Natural killer cell treated with Interleukin-12 subunit alpha and Interleukin-12 subunit beta and Interleukin-15 and Interleukin-18, amount 100 ng/mL, for 72 hours (primary cell): Measurements from ENCODE around the gene LYRM2. TPM values are rescaled to one million over a fixed set of nuclear protein-coding genes. Genes with fewer than 3 reads are reported as not detected.

Experiments
- ATAC-seq, 2 donors: fragments of 150-1000 bp; cut with Tn5 transposase in 1 of 2; sonication (Bioruptor Pico), chemical (Tn5 transposase) in 1 of 2; 2 replicates each; pipeline ENCODE4 v1.10.0; 2021
- DNase-seq: peaks from one replicate; pipeline ENCODE4 v3.0.0; 2022; ENCODE audit warnings: low spot score
- H3K27ac Mint-ChIP-seq, 2 donors: 1 replicate in 1 of 2; 2 replicates in 1 of 2; pipeline ENCODE4 v1.8.0; 2022; ENCODE audit warnings: mixed read lengths in 2 of 2, mild to moderate bottlenecking in 1 of 2, moderate library complexity in 1 of 2
- H3K27me3 Mint-ChIP-seq, 2 donors: 1 replicate in 1 of 2; 2 replicates in 1 of 2; pipeline ENCODE4 v1.8.0; 2022; ENCODE audit warnings: mixed read lengths in 2 of 2
- H3K36me3 Mint-ChIP-seq: one replicate; pipeline ENCODE4 v1.8.0; 2022; ENCODE audit warnings: mixed read lengths
- H3K4me1 Mint-ChIP-seq, 2 donors: 1 replicate in 1 of 2; 2 replicates in 1 of 2; pipeline ENCODE4 v1.8.0; 2022; ENCODE audit warnings: low read depth in 2 of 2, mixed read lengths in 2 of 2, mild to moderate bottlenecking in 1 of 2
- H3K4me3 Mint-ChIP-seq: one replicate; pipeline ENCODE4 v1.8.0; 2022; ENCODE audit warnings: mixed read lengths
- H3K9me3 Mint-ChIP-seq: 2 replicates; pipeline ENCODE4 v1.8.0; 2022; ENCODE audit warnings: mixed read lengths
- total RNA-seq, 2 donors: library from RNA; stranded (reverse); gene quantifications; one replicate each; pipeline ENCODE4 v1.2.3, GENCODE V29; 2022

LYRM2 gene
- 10 to 100 TPM; 25.4 to 29.5 TPM for total RNA-seq

GRCh38 chr6:89638320-89639195, at the start of gene LYRM2:
TSS of gene LYRM2 (minus strand) at chr6:89638747. CDS start at chr6:89638716, 31 bp downstream.
- H3K36me3 Mint-ChIP-seq: peaks cover 8% of the 10 kb centered on the region
- peak within 1 kb of the TSS; percentile 83 for H3K4me3 Mint-ChIP-seq
- peaks cover 12 to 21% of the 10 kb centered on the region in 2 donors for H3K4me1 Mint-ChIP-seq
- no peaks in the 10 kb centered on the region for H3K9me3 Mint-ChIP-seq
- DNase-seq (peak; percentile 95), ATAC-seq (peak; percentile 98)
- H3K27ac Mint-ChIP-seq: peak within 1 kb of the TSS; percentile 93 to 98
- no peaks in the 10 kb centered on the region for H3K27me3 Mint-ChIP-seq

DNA sequence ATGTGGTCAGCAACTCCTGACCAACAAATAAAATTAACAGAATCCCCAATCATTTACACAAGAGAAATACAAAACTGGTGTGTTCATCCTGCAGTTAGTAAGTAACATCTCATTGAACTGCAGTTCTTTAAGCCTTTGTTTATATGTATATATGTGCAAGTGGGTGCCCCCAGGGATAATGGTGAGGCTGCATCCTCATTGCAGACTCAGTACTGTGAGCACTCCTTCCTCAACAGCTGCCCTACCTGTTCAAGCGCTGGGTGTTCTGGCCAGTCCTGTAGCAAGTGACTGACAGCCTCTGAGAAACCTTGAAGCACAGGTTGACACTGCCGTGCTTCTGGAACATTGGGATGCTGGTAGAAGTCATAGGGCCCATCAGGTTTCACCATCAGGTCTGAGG, 49.8 kb upstream of the LYRM2 start:
- H3K9me3 Mint-ChIP-seq: no peaks in the 10 kb centered on the region
- peaks cover 15% of the 10 kb centered on the region for H3K36me3 Mint-ChIP-seq
- H3K27me3 Mint-ChIP-seq: no peaks in the 10 kb centered on the region
- H3K4me1 Mint-ChIP-seq: peaks cover 0 to 3% of the 10 kb centered on the region in 2 donors
- H3K4me3 Mint-ChIP-seq: no peak overlapping the region
- DNase-seq (no peak), ATAC-seq (no peak)
- H3K27ac Mint-ChIP-seq: no peak overlapping the region

DNA sequence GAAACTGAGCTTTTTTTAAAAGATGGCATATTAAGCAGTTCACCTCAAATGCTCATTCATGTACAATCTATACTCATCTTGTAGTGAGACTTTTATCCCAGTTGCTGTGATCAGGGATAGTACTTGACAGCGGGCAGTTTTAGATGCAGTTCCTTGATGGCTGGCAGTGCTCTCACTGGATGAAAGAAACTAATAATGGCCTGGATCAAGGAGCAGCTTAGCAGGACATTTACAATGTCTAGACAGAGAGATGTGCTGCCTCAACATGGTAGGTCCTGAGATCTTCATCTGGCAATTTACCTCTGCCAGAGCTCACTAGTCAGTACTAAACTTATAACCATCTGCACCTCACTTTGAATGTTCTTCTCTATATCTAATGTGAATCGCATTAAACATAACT, 46.8 kb upstream of the LYRM2 start:
- Mint-ChIP-seq H3K4me1 (no peaks in the 10 kb centered on the region), H3K4me3 (no peak overlapping the region), H3K27me3 (no peaks in the 10 kb centered on the region), H3K9me3 (no peaks in the 10 kb centered on the region), H3K27ac (no peak overlapping the region), H3K36me3 (peaks cover 15% of the 10 kb centered on the region)
- ATAC-seq (no peak), DNase-seq (no peak)

DNA sequence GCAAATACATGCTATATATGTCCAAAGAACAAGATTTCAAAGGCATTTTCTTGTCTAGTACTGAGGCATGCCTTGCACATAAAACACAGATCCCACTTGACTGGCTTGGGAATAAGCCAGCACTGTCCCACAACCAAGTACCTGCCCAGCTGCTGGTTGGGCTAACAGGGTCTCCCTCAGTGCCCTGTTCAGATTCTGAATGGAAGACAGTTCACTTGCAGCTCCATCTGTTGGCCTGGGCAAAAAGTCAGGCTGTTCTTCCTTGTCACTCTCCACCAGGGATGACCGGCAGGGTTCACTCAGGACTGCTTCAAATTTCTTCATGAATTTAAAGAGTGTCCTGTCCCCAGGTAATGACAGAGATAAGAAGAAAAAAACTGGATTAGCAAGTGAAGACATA, 44.4 kb upstream of the LYRM2 start:
- Mint-ChIP-seq H3K27me3 (no peaks in the 10 kb centered on the region), H3K9me3 (no peaks in the 10 kb centered on the region), H3K27ac (no peak overlapping the region), H3K4me1 (no peaks in the 10 kb centered on the region), H3K4me3 (no peak overlapping the region), H3K36me3 (peaks cover 11% of the 10 kb centered on the region)
- DNase-seq: no peak
- no peak for ATAC-seq

DNA sequence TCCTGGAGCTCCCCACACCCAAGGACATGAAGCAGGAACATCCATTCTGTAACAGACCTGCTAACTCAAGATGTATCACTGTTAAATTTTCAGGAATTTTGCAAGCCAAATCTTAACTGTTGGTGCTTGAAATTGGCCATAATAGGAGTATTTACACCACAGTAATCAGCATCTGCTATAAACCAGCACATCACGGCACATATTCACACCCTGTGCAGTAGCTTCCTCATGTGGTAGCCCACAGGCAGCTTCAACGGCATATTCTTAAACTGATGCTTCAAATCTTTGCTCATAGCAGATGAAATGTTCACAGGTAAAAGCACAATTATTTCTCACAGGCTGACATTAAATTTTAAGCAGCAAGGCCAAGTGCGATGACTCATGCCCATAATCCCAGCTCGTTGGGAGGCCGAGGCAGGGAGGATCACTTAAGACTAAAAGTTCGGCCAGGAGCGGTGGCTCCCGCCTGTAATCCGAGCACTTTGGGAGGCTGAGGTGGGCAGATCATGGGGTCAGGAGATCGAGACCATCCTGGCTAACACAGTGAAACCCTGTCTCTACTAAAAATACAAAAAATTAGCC, 43.5 kb upstream of the LYRM2 start:
- no peaks in the 10 kb centered on the region for H3K27me3 Mint-ChIP-seq
- no peak overlapping the region for H3K4me3 Mint-ChIP-seq
- no peak overlapping the region for H3K27ac Mint-ChIP-seq
- ATAC-seq (no peak), DNase-seq (no peak)
- no peaks in the 10 kb centered on the region for H3K9me3 Mint-ChIP-seq
- H3K4me1 Mint-ChIP-seq: no peaks in the 10 kb centered on the region
- H3K36me3 Mint-ChIP-seq: peaks cover 11% of the 10 kb centered on the region

- no peak for DNase-seq
- no peak overlapping the region for H3K4me3 Mint-ChIP-seq
- no peak overlapping the region for H3K27ac Mint-ChIP-seq
- no peaks in the 10 kb centered on the region for H3K9me3 Mint-ChIP-seq
- H3K4me1 Mint-ChIP-seq: no peaks in the 10 kb centered on the region
- no peak for ATAC-seq
- no peaks in the 10 kb centered on the region for H3K27me3 Mint-ChIP-seq
- H3K36me3 Mint-ChIP-seq: peaks cover 20% of the 10 kb centered on the region
Measured at GRCh38 chr6:89680551-89680950, 42.0 kb upstream of the LYRM2 start.

GRCh38 chr6:89680150-89680549, 41.6 kb upstream of the LYRM2 start:
- H3K4me3 Mint-ChIP-seq: no peak overlapping the region
- H3K36me3 Mint-ChIP-seq: peaks cover 20% of the 10 kb centered on the region
- no peaks in the 10 kb centered on the region for H3K27me3 Mint-ChIP-seq
- no peaks in the 10 kb centered on the region for H3K9me3 Mint-ChIP-seq
- no peaks in the 10 kb centered on the region for H3K4me1 Mint-ChIP-seq
- ATAC-seq: no peak
- H3K27ac Mint-ChIP-seq: no peak overlapping the region
- no peak for DNase-seq

- Mint-ChIP-seq H3K9me3 (no peaks in the 10 kb centered on the region), H3K4me1 (no peaks in the 10 kb centered on the region), H3K27me3 (no peaks in the 10 kb centered on the region), H3K27ac (no peak overlapping the region), H3K4me3 (no peak overlapping the region), H3K36me3 (peaks cover 23% of the 10 kb centered on the region)
- ATAC-seq (no peak), DNase-seq (no peak)
Measured at GRCh38 chr6:89679215-89680120, 40.9 kb upstream of the LYRM2 start.

DNA sequence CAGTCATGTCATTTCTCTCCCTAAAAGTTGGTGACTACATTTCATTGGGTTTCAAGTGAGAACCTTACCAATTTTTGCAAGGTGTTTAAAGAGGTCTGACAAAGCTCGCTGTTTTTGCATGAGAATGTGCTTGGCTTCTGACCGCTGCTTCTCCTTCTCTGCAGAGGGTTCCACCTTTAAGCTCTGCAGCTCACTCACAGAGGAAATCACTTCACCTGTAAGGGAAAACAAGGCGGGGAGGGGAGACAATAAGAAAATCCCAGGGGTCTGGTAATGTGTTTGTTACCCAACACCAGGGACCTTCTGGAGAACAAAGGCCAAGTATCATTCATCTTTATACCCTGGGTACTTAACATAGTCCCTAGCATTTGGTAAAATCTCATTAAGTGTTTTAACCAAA, 40.0 kb upstream of the LYRM2 start:
- no peak for ATAC-seq
- H3K36me3 Mint-ChIP-seq: peaks cover 23% of the 10 kb centered on the region

GRCh38 chr6:89675949-89676748, 37.6 kb upstream of the LYRM2 start:
- ATAC-seq (no peak), DNase-seq (no peak)
- H3K9me3 Mint-ChIP-seq: no peaks in the 10 kb centered on the region
- H3K27ac Mint-ChIP-seq: no peak overlapping the region
- no peak overlapping the region for H3K4me3 Mint-ChIP-seq
- no peaks in the 10 kb centered on the region for H3K4me1 Mint-ChIP-seq
- H3K27me3 Mint-ChIP-seq: no peaks in the 10 kb centered on the region
- peaks cover 39% of the 10 kb centered on the region for H3K36me3 Mint-ChIP-seq

More for the DNA sequence above, 40.0 kb upstream of the LYRM2 start:
- H3K4me3 Mint-ChIP-seq: no peak overlapping the region
- no peaks in the 10 kb centered on the region for H3K4me1 Mint-ChIP-seq
- H3K9me3 Mint-ChIP-seq: no peaks in the 10 kb centered on the region
- no peak for DNase-seq
- no peak overlapping the region for H3K27ac Mint-ChIP-seq
- no peaks in the 10 kb centered on the region for H3K27me3 Mint-ChIP-seq

GRCh38 chr6:89670935-89671565, 32.5 kb upstream of the LYRM2 start:
- H3K27ac Mint-ChIP-seq: no peak overlapping the region
- no peak overlapping the region for H3K4me3 Mint-ChIP-seq
- no peaks in the 10 kb centered on the region for H3K4me1 Mint-ChIP-seq
- no peak for DNase-seq
- H3K9me3 Mint-ChIP-seq: no peaks in the 10 kb centered on the region
- H3K36me3 Mint-ChIP-seq: peaks cover 35% of the 10 kb centered on the region
- no peaks in the 10 kb centered on the region for H3K27me3 Mint-ChIP-seq
- ATAC-seq: no peak

DNA sequence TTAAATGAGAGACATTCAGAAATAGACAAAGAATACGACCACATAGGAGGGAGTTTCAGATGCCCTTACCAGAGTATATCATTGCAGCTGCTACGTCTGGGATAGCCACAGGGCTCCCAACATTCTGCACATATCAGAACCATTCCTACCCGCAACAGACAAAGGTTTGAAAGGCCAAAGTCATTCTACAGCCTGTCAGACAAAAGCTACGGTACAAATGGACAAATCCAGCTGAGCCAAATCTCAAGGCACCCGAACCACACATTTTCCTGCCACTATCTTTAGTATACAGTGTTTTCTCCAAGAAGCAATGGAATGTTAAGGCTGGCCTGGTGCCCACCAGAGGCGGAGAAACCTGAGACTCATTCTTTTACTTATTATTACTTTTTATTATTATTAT, 30.5 kb upstream of the LYRM2 start:
- ATAC-seq: no peak
- DNase-seq: no peak
- Mint-ChIP-seq H3K4me3 (no peak overlapping the region), H3K27ac (no peak overlapping the region), H3K4me1 (no peaks in the 10 kb centered on the region), H3K27me3 (no peaks in the 10 kb centered on the region), H3K36me3 (peaks cover 23% of the 10 kb centered on the region), H3K9me3 (no peaks in the 10 kb centered on the region)
